GM10266 (cell line): ENCODE measurements around the gene CCR1.

Source experiments
- DNase-seq: peaks from one replicate; pipeline ENCODE4 v3.0.0; 2012; ENCODE audit errors: extremely low spot score
- TF ChIP-seq, protein P1 (sequence below): IDR thresholded peaks from 2 replicates; pipeline ENCODE4 v1.5.1; 2012; ENCODE audit warnings: mild to moderate bottlenecking, low read depth; ENCODE audit not compliant: control insufficient read depth, insufficient read depth; ENCODE audit errors: missing control alignments

CCR1 gene

GRCh38 chr3:46238386-46238785 is 30.3 kb upstream of the CCR1 start:
- no peak for DNase-seq
- TF ChIP-seq, protein P1, sequence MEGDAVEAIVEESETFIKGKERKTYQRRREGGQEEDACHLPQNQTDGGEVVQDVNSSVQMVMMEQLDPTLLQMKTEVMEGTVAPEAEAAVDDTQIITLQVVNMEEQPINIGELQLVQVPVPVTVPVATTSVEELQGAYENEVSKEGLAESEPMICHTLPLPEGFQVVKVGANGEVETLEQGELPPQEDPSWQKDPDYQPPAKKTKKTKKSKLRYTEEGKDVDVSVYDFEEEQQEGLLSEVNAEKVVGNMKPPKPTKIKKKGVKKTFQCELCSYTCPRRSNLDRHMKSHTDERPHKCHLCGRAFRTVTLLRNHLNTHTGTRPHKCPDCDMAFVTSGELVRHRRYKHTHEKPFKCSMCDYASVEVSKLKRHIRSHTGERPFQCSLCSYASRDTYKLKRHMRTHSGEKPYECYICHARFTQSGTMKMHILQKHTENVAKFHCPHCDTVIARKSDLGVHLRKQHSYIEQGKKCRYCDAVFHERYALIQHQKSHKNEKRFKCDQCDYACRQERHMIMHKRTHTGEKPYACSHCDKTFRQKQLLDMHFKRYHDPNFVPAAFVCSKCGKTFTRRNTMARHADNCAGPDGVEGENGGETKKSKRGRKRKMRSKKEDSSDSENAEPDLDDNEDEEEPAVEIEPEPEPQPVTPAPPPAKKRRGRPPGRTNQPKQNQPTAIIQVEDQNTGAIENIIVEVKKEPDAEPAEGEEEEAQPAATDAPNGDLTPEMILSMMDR = no peak

- TF ChIP-seq, protein P1 = no peak
- no peak for DNase-seq
Measured at GRCh38 chr3:46236294-46237054, 28.4 kb upstream of the CCR1 start.

DNA sequence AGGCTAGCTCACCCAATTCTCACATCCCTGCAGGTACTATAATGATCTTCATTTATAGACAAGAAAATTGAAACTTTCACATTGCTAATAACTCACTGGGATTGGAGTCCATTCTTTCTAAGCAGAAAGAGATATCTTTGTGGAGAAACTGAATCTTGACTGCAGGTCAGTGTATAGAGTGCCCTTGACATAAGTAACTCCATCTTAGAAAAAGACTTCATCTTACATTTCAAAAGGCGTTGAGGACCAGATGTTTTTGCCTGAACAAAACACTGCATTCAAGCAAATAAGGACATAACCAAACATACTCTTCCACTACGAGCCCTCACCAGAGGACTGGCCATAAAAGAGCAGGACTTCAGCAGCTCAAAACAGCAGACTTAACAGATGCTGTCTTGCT is 27.3 kb upstream of the CCR1 start:
- TF ChIP-seq, protein P1 = no peak

DNA sequence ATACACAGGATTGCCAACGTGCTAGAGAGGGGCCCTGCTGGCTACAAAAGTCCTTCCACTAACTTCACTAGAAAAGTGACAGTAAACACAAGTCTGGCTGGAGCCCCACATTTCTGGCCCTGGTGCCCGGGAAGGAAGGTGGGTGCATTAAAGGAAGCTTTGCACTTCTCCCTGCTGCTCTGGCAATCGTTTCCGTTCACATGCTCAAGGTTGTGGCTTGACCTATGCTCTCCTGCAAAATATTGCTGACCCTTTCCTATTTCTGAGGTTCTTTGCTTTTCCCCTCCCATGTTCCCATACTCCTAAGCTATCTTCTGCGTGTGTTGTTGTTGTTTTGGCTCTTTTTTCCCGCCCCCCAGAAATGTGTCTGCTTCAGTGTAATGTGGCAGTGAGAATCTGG is 25.1 kb upstream of the CCR1 start:
- TF ChIP-seq, protein P1 = no peak
- DNase-seq = no peak

More for the DNA sequence above, 27.3 kb upstream of the CCR1 start:
- no peak for DNase-seq

DNA sequence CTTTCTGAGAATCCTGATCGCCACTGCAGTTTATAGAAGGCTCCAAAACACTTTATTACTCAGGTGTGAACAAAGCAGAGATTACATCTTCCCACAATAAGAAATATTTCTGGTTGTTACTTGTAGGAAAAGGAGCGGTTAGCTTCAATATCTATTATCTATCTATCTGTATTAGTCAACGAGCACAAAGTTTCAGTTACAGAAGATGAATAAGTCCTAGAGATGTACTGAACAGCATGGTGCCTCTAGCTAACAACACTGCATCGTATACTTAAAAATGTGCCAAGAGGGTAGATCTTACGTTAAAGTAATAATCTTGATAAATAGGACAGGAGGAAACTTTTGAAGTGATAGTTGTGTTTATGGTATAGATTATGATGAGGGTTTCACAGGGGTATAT is 23.2 kb upstream of the CCR1 start:
- DNase-seq = no peak
- TF ChIP-seq, protein P1 = no peak

- DNase-seq = no peak
- TF ChIP-seq, protein P1 = no peak
Measured at GRCh38 chr3:46228260-46229242, 20.4 kb upstream of the CCR1 start.
